Measurements from ENCODE around the gene ZBTB39. TPM values are rescaled to one million over a fixed set of nuclear protein-coding genes. Genes with fewer than 3 reads are reported as not detected.

The ZBTB39 gene
- total and polyA plus RNA-seq, 2 of the 8 experiments (the other 6 are each of a cell fraction or from before 2014, with no cell fraction given): 19.3 to 25.0 TPM

DNA sequence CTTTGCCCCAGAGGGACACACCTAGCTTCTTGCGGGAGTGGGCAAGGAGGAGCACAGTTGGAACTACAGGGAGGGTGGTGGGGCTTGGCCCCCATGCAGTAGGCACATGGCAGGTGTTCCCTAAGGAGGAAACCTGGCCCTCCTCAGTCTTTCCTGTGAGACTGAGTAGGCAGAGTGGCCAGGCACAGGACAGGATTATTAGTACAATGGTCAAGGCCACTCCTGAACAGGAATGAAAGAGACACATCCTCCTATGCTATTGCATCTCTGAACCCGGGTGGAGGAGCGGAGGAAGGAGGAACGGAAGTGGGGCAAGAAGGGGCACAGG is 42.7 kb upstream of the ZBTB39 start (continued):
- TF ChIP-seq, protein P1, sequence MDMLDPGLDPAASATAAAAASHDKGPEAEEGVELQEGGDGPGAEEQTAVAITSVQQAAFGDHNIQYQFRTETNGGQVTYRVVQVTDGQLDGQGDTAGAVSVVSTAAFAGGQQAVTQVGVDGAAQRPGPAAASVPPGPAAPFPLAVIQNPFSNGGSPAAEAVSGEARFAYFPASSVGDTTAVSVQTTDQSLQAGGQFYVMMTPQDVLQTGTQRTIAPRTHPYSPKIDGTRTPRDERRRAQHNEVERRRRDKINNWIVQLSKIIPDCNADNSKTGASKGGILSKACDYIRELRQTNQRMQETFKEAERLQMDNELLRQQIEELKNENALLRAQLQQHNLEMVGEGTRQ (IDR thresholded peaks at IDR 0.05; ENCODE audit: low read length): no peak
- TF ChIP-seq NRF1 (IDR thresholded peaks at IDR 0.05; ENCODE audit: low read depth, low read length) (no peak), SIX5 (IDR thresholded peaks at IDR 0.05; ENCODE audit: low read depth, low read length) (no peak), KDM5A (IDR thresholded peaks at IDR 0.05; ENCODE audit: low read length) (no peak), BCL11A (IDR thresholded peaks at IDR 0.05; ENCODE audit: low read depth in 2 of 2, low read length in 2 of 2) (no peak)
- TF ChIP-seq, protein P2, sequence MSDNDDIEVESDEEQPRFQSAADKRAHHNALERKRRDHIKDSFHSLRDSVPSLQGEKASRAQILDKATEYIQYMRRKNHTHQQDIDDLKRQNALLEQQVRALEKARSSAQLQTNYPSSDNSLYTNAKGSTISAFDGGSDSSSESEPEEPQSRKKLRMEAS (IDR thresholded peaks at IDR 0.05): no peak

Data from H1 (cell line).